HEK293 (cell line): Measurements from ENCODE around the gene RNF151.

ENCODE experiments used
- AEBP2 ChIP-seq: fragments of 450-650 bp; formaldehyde crosslinking; IDR thresholded peaks from 2 replicates; pipeline ENCODE4 v1.5.1; 2016; ENCODE audit warnings: missing biosample characterization, missing genetic modification characterization, borderline replicate concordance
- ATF2 ChIP-seq: fragments of 450-650 bp; formaldehyde crosslinking; IDR thresholded peaks from 2 replicates; pipeline ENCODE4 v1.5.1; 2016; ENCODE audit warnings: missing biosample characterization, missing genetic modification characterization, low read depth
- GLIS1 ChIP-seq: fragments of 450-650 bp; formaldehyde crosslinking; IDR thresholded peaks from 2 replicates; pipeline ENCODE4 v1.5.1; 2016; ENCODE audit warnings: missing biosample characterization, missing genetic modification characterization
- KLF10 ChIP-seq: fragments of 450-650 bp; IDR thresholded peaks from 2 replicates; pipeline ENCODE4 v1.5.1; 2018; ENCODE audit warnings: missing biosample characterization, mild to moderate bottlenecking, missing genetic modification characterization
- KLF8 ChIP-seq: fragments of 450-650 bp; formaldehyde crosslinking; IDR thresholded peaks from 2 replicates; pipeline ENCODE4 v1.5.1; 2016; ENCODE audit warnings: missing biosample characterization, missing genetic modification characterization
- MYNN ChIP-seq: fragments of 450-650 bp; formaldehyde crosslinking; IDR thresholded peaks from 2 replicates; pipeline ENCODE4 v1.5.1; 2016; ENCODE audit warnings: missing biosample characterization, missing genetic modification characterization, borderline replicate concordance
- PRDM1 ChIP-seq: fragments of 450-650 bp; formaldehyde crosslinking; IDR thresholded peaks from 2 replicates; pipeline ENCODE4; 2016; ENCODE audit warnings: missing biosample characterization, missing genetic modification characterization
- ZBTB20 ChIP-seq: fragments of 450-650 bp; formaldehyde crosslinking; IDR thresholded peaks from 2 replicates; pipeline ENCODE4 v1.5.1; 2016; ENCODE audit warnings: missing biosample characterization, missing genetic modification characterization
- ZFP3 ChIP-seq: fragments of 450-650 bp; formaldehyde crosslinking; IDR thresholded peaks from 2 replicates; pipeline ENCODE4 v1.5.1; 2016; ENCODE audit warnings: low read depth, missing biosample characterization, missing genetic modification characterization
- ZFP37 ChIP-seq: fragments of 450-650 bp; formaldehyde crosslinking; IDR thresholded peaks from 2 replicates; pipeline ENCODE4 v1.5.1; 2016; ENCODE audit warnings: missing biosample characterization, missing genetic modification characterization
- ZNF10 ChIP-seq: fragments of 450-650 bp; formaldehyde crosslinking; IDR thresholded peaks from 2 replicates; pipeline ENCODE4 v1.5.1; 2017; ENCODE audit warnings: missing biosample characterization, missing genetic modification characterization
- ZNF155 ChIP-seq: fragments of 450-650 bp; formaldehyde crosslinking; IDR thresholded peaks from 2 replicates; pipeline ENCODE4 v1.5.1; 2016; ENCODE audit warnings: missing biosample characterization, missing genetic modification characterization
- ZNF157 ChIP-seq: fragments of 450-650 bp; formaldehyde crosslinking; IDR thresholded peaks from 2 replicates; pipeline ENCODE4 v1.5.1; 2016; ENCODE audit warnings: missing biosample characterization, missing genetic modification characterization
- ZNF202 ChIP-seq: fragments of 450-650 bp; formaldehyde crosslinking; IDR thresholded peaks from 2 replicates; pipeline ENCODE4 v1.5.1; 2016; ENCODE audit warnings: missing biosample characterization, missing genetic modification characterization, borderline replicate concordance
- ZNF223 ChIP-seq: fragments of 450-650 bp; formaldehyde crosslinking; IDR thresholded peaks from 2 replicates; pipeline ENCODE4 v1.5.1; 2016; ENCODE audit warnings: missing biosample characterization, missing genetic modification characterization
- ZNF248 ChIP-seq: fragments of 450-650 bp; formaldehyde crosslinking; IDR thresholded peaks from 2 replicates; pipeline ENCODE4 v1.5.1; 2017; ENCODE audit warnings: missing biosample characterization, missing genetic modification characterization
- ZNF341 ChIP-seq: fragments of 450-650 bp; formaldehyde crosslinking; IDR thresholded peaks from 2 replicates; pipeline ENCODE4; 2016; ENCODE audit warnings: low read depth, missing biosample characterization, missing genetic modification characterization
- ZNF530 ChIP-seq: fragments of 450-650 bp; formaldehyde crosslinking; IDR thresholded peaks from 2 replicates; pipeline ENCODE4 v1.5.1; 2016; ENCODE audit warnings: low read depth, missing biosample characterization, missing genetic modification characterization
- ZNF571 ChIP-seq: fragments of 450-650 bp; formaldehyde crosslinking; IDR thresholded peaks from 2 replicates; pipeline ENCODE4 v1.5.0; 2017; ENCODE audit warnings: missing biosample characterization, missing genetic modification characterization
- ZNF664 ChIP-seq: fragments of 450-650 bp; formaldehyde crosslinking; IDR thresholded peaks from 2 replicates; pipeline ENCODE4 v1.5.1; 2016; ENCODE audit warnings: missing biosample characterization, missing genetic modification characterization
- ZNF76 ChIP-seq: fragments of 450-650 bp; formaldehyde crosslinking; IDR thresholded peaks from 2 replicates; pipeline ENCODE4; 2016; ENCODE audit warnings: low read depth, missing biosample characterization, missing genetic modification characterization, borderline replicate concordance
- ZNF785 ChIP-seq: fragments of 450-650 bp; formaldehyde crosslinking; IDR thresholded peaks from 2 replicates; pipeline ENCODE4 v1.5.1; 2016; ENCODE audit warnings: missing biosample characterization, missing genetic modification characterization
- ZNF792 ChIP-seq: fragments of 450-650 bp; formaldehyde crosslinking; IDR thresholded peaks from 2 replicates; pipeline ENCODE4 v1.5.1; 2016; ENCODE audit warnings: missing biosample characterization, missing genetic modification characterization
- ZNF837 ChIP-seq: fragments of 450-650 bp; formaldehyde crosslinking; IDR thresholded peaks from 2 replicates; pipeline ENCODE4 v1.5.1; 2016; ENCODE audit warnings: missing biosample characterization, missing genetic modification characterization
- ZSCAN23 ChIP-seq: fragments of 450-650 bp; formaldehyde crosslinking; IDR thresholded peaks from 2 replicates; pipeline ENCODE4 v1.5.1; 2016; ENCODE audit warnings: missing biosample characterization, missing genetic modification characterization
- TF ChIP-seq, protein P1 (sequence below): fragments of 450-650 bp; formaldehyde crosslinking; IDR thresholded peaks from 2 replicates; pipeline ENCODE4 v1.5.1; 2017; ENCODE audit warnings: missing biosample characterization, missing genetic modification characterization
- TF ChIP-seq, protein P2 (sequence below): fragments of 450-650 bp; formaldehyde crosslinking; IDR thresholded peaks from 2 replicates; pipeline ENCODE4 v1.5.1; 2016; ENCODE audit warnings: missing biosample characterization, missing genetic modification characterization
- TF ChIP-seq, protein P3 (sequence below): fragments of 450-650 bp; formaldehyde crosslinking; IDR thresholded peaks from 2 replicates; pipeline ENCODE4 v1.5.1; 2016; ENCODE audit warnings: missing biosample characterization, missing genetic modification characterization, borderline replicate concordance

The RNF151 gene

GRCh38 chr16:1942810-1943726 is 23.6 kb upstream of the RNF151 start, which contains the start of gene MSRB1 (continued):
- TF ChIP-seq, protein P1, sequence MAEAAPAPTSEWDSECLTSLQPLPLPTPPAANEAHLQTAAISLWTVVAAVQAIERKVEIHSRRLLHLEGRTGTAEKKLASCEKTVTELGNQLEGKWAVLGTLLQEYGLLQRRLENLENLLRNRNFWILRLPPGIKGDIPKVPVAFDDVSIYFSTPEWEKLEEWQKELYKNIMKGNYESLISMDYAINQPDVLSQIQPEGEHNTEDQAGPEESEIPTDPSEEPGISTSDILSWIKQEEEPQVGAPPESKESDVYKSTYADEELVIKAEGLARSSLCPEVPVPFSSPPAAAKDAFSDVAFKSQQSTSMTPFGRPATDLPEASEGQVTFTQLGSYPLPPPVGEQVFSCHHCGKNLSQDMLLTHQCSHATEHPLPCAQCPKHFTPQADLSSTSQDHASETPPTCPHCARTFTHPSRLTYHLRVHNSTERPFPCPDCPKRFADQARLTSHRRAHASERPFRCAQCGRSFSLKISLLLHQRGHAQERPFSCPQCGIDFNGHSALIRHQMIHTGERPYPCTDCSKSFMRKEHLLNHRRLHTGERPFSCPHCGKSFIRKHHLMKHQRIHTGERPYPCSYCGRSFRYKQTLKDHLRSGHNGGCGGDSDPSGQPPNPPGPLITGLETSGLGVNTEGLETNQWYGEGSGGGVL (tag by site-specific recombination): peak; percentile 59
- TF ChIP-seq ATF2 (tag by site-specific recombination) (no peak), ZNF248 (tag by site-specific recombination) (no peak), ZNF530 (tag by site-specific recombination) (no peak), MYNN (no peak), ZNF157 (tag by site-specific recombination) (no peak; the same call in 1 of the 2 replicates), ZNF155 (tag by site-specific recombination) (no peak), ZNF10 (no peak), ZFP37 (tag by site-specific recombination) (no peak), ZNF785 (tag by site-specific recombination) (no peak), ZNF837 (tag by site-specific recombination) (no peak), ZNF202 (no peak), ZNF664 (no peak), ZNF571 (tag by site-specific recombination) (no peak), ZBTB20 (tag by site-specific recombination) (no peak), PRDM1 (tag by site-specific recombination) (no peak), ZNF792 (no peak), ZNF341 (peak; percentile 83), ZSCAN23 (tag by site-specific recombination) (0 out of 2 replicates have a peak, but pooled peaks have one; percentile 28), ZNF76 (tag by site-specific recombination) (peak; percentile 57; the same call in 1 of the 2 replicates), ZFP3 (tag by site-specific recombination) (no peak), KLF8 (tag by site-specific recombination) (peak; percentile 75), AEBP2 (tag by site-specific recombination) (no peak), GLIS1 (tag by site-specific recombination) (peak; percentile 83), ZNF223 (tag by site-specific recombination) (no peak), KLF10 (tag by site-specific recombination) (peak; percentile 99)
- TF ChIP-seq, protein P2, sequence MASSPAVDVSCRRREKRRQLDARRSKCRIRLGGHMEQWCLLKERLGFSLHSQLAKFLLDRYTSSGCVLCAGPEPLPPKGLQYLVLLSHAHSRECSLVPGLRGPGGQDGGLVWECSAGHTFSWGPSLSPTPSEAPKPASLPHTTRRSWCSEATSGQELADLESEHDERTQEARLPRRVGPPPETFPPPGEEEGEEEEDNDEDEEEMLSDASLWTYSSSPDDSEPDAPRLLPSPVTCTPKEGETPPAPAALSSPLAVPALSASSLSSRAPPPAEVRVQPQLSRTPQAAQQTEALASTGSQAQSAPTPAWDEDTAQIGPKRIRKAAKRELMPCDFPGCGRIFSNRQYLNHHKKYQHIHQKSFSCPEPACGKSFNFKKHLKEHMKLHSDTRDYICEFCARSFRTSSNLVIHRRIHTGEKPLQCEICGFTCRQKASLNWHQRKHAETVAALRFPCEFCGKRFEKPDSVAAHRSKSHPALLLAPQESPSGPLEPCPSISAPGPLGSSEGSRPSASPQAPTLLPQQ (tag by site-specific recombination): no peak; the same call in 1 of the 2 replicates
- TF ChIP-seq, protein P3, sequence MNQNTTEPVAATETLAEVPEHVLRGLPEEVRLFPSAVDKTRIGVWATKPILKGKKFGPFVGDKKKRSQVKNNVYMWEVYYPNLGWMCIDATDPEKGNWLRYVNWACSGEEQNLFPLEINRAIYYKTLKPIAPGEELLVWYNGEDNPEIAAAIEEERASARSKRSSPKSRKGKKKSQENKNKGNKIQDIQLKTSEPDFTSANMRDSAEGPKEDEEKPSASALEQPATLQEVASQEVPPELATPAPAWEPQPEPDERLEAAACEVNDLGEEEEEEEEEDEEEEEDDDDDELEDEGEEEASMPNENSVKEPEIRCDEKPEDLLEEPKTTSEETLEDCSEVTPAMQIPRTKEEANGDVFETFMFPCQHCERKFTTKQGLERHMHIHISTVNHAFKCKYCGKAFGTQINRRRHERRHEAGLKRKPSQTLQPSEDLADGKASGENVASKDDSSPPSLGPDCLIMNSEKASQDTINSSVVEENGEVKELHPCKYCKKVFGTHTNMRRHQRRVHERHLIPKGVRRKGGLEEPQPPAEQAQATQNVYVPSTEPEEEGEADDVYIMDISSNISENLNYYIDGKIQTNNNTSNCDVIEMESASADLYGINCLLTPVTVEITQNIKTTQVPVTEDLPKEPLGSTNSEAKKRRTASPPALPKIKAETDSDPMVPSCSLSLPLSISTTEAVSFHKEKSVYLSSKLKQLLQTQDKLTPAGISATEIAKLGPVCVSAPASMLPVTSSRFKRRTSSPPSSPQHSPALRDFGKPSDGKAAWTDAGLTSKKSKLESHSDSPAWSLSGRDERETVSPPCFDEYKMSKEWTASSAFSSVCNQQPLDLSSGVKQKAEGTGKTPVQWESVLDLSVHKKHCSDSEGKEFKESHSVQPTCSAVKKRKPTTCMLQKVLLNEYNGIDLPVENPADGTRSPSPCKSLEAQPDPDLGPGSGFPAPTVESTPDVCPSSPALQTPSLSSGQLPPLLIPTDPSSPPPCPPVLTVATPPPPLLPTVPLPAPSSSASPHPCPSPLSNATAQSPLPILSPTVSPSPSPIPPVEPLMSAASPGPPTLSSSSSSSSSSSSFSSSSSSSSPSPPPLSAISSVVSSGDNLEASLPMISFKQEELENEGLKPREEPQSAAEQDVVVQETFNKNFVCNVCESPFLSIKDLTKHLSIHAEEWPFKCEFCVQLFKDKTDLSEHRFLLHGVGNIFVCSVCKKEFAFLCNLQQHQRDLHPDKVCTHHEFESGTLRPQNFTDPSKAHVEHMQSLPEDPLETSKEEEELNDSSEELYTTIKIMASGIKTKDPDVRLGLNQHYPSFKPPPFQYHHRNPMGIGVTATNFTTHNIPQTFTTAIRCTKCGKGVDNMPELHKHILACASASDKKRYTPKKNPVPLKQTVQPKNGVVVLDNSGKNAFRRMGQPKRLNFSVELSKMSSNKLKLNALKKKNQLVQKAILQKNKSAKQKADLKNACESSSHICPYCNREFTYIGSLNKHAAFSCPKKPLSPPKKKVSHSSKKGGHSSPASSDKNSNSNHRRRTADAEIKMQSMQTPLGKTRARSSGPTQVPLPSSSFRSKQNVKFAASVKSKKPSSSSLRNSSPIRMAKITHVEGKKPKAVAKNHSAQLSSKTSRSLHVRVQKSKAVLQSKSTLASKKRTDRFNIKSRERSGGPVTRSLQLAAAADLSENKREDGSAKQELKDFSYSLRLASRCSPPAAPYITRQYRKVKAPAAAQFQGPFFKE (tag by site-specific recombination): no peak
